Caco-2 (cell line): ENCODE results near the gene FAM107B. TPM values are rescaled to one million over a fixed set of nuclear protein-coding genes. Genes with fewer than 3 reads are reported as not detected.
A peak's percentile ranks its signal among the peaks of the same experiment; 100 is the strongest.

ENCODE experiments used
- BruUV-seq: library from RNA; stranded (reverse); fragments of 400-500 nt; replicated peaks from 2 replicates; lab custom pipeline; 2021; lab: Mats Ljungman, UMichigan
- CTCF ChIA-PET: fragments of 300-600 bp; sonication (Branson Sonifier 250); formaldehyde crosslinking; loops from one replicate; lab custom pipeline; 2022; ENCODE audit warnings: antibody characterized with exemption; lab: Charles Lee
- POLR2A ChIA-PET: fragments of 300-600 bp; sonication (Branson Sonifier 250); formaldehyde crosslinking; loops from one replicate; lab custom pipeline; 2022; ENCODE audit warnings: antibody characterized with exemption; lab: Charles Lee
- DNase-seq, 2 experiments: peaks; one replicate each; pipeline versions ENCODE4 v3.0.0 to v3.0.0-alpha.2; 2020 to 2022
- H3K27me3 ChIP-seq: replicated peaks from 2 replicates; pipeline ENCODE4 v1.6.0; 2011; ENCODE audit warnings: low read length; ENCODE audit not compliant: control insufficient read depth, insufficient read depth
- H3K36me3 ChIP-seq: 2 replicates; pipeline ENCODE4 v1.5.1; 2011; ENCODE audit warnings: low read length; ENCODE audit not compliant: control insufficient read depth, insufficient read depth
- H3K4me1 ChIP-seq: fragments of 250-450 bp; sonication (Bioruptor Pico); 2 replicates; pipeline ENCODE4 v1.5.1; 2020; ENCODE audit warnings: mild to moderate bottlenecking
- H3K4me3 ChIP-seq: 2 replicates; pipeline ENCODE4 v1.5.1; 2011; ENCODE audit warnings: low read depth, mild to moderate bottlenecking, control low read depth, low read length
- H3K9me3 ChIP-seq: fragments of 250-450 bp; sonication (Bioruptor Pico); 2 replicates; pipeline ENCODE4 v1.5.1; 2020; ENCODE audit warnings: mild to moderate bottlenecking, moderate library complexity
- H3K27ac Mint-ChIP-seq: one replicate; pipeline ENCODE4 v1.8.0; 2022; ENCODE audit warnings: mixed read lengths; ENCODE audit not compliant: unreplicated experiment
- H3K27me3 Mint-ChIP-seq: one replicate; pipeline ENCODE4 v1.8.0; 2022; ENCODE audit warnings: mixed read lengths; ENCODE audit not compliant: insufficient read depth, unreplicated experiment
- H3K36me3 Mint-ChIP-seq: one replicate; pipeline ENCODE4 v1.8.0; 2022; ENCODE audit warnings: mild to moderate bottlenecking, mixed read lengths; ENCODE audit not compliant: insufficient read depth, unreplicated experiment
- H3K4me1 Mint-ChIP-seq: one replicate; pipeline ENCODE4 v1.8.0; 2022; ENCODE audit warnings: low read depth, mixed read lengths; ENCODE audit not compliant: unreplicated experiment
- H3K4me3 Mint-ChIP-seq: one replicate; pipeline ENCODE4 v1.8.0; 2022; ENCODE audit warnings: mild to moderate bottlenecking, moderate library complexity, mixed read lengths; ENCODE audit not compliant: unreplicated experiment
- H3K9me3 Mint-ChIP-seq: one replicate; pipeline ENCODE4 v1.8.0; 2022; ENCODE audit warnings: mixed read lengths; ENCODE audit not compliant: unreplicated experiment
- CTCF ChIP-seq, 2 experiments: fragments of 200-600 bp in 1 of 2; IDR thresholded peaks; 1 replicate in 1 of 2; 2 replicates in 1 of 2; pipeline versions ENCODE4 v1.5.1 to v1.8.0; 2011 to 2022; ENCODE audit warnings: antibody characterized with exemption in 1 of 2, control low read depth in 1 of 2, inconsistent platforms in 1 of 2, low read depth in 1 of 2, low read length in 1 of 2, mild to moderate bottlenecking in 1 of 2, moderate library complexity in 1 of 2; ENCODE audit not compliant: insufficient read depth in 1 of 2, severe bottlenecking in 1 of 2, unreplicated experiment in 1 of 2
- intact Hi-C: fragments of 100-400 bp; cut with micrococcal nuclease; formaldehyde crosslinking; loops from one replicate; pipeline ENCODE4 v1.10.0; 2022; ENCODE audit not compliant: unreplicated experiment
- total RNA-seq: library from RNA; stranded (reverse); gene quantifications from 2 replicates; pipeline ENCODE4 v1.2.3, GENCODE V29; 2022

FAM107B gene
- total RNA-seq, 1 experiment from 2014 or later = 206 TPM

GRCh38 chr10:14550471-14550981 is 224.2 kb downstream of the FAM107B start:
- Histone ChIP-seq H3K9me3 (no peaks in the 10 kb centered on the region), H3K36me3 (peaks cover 3% of the 10 kb centered on the region; the same call in 1 of the 2 replicates), H3K27me3 (no peaks in the 10 kb centered on the region), H3K4me3 (no peak overlapping the region), H3K4me1 (peaks cover 91% of the 10 kb centered on the region)
- peak overlapping the region; percentile 93 for H3K27ac Mint-ChIP-seq
- DNase-seq = peak; percentile 86 to 88
- H3K36me3 Mint-ChIP-seq = peaks cover 75% of the 10 kb centered on the region
- peaks cover 75% of the 10 kb centered on the region for H3K4me1 Mint-ChIP-seq
- no peaks in the 10 kb centered on the region for H3K27me3 Mint-ChIP-seq
- POLR2A ChIA-PET = interaction anchor here (1.0 to 2.8 kb wide), 5 partner anchors 27 to 365 kb away, joined by 3 to 11 read pairs (median 7); partner anchors contain the start of genes CDNF, HSPA14, MSANTD7 and SUV39H2
- H3K9me3 Mint-ChIP-seq = no peaks in the 10 kb centered on the region
- no TSS peak for BruUV-seq
- intact Hi-C loops = loop anchor here (1.0 to 5.0 kb wide), 3 partner anchors 28 to 287 kb away; partner anchors contain the start of genes CDNF, HSPA14 and MSANTD7
- no peak for TF ChIP-seq CTCF (IDR thresholded peaks at IDR 0.05; ENCODE audit: insufficient read depth in 1 of 2, low read depth in 1 of 2, low read length in 1 of 2, severe bottlenecking in 1 of 2, unreplicated experiment in 1 of 2)
- CTCF ChIA-PET = interaction anchor here (1.2 to 1.5 kb wide), 4 partner anchors 9 to 188 kb away, joined by 3 to 5 read pairs (median 3); no protein-coding TSS in a partner anchor
- H3K4me3 Mint-ChIP-seq = peak overlapping the region; percentile 59

GRCh38 chr10:14549496-14549895 is 225.2 kb downstream of the FAM107B start:
- CTCF ChIA-PET = interaction anchor here (0.6 to 1.5 kb wide), 4 partner anchors 8 to 278 kb away, joined by 3 to 5 read pairs (median 3); no protein-coding TSS in a partner anchor
- no TSS peak for BruUV-seq

More at GRCh38 chr10:14549496-14549895, 225.2 kb downstream of the FAM107B start:
- Histone ChIP-seq H3K4me3 (no peak overlapping the region), H3K9me3 (no peaks in the 10 kb centered on the region), H3K27me3 (no peaks in the 10 kb centered on the region), H3K4me1 (peaks cover 91% of the 10 kb centered on the region), H3K36me3 (peaks cover 5% of the 10 kb centered on the region; the same call in 1 of the 2 replicates)
- peak overlapping the region; percentile 93 for H3K27ac Mint-ChIP-seq
- H3K36me3 Mint-ChIP-seq = peaks cover 75% of the 10 kb centered on the region
- no peaks in the 10 kb centered on the region for H3K27me3 Mint-ChIP-seq
- POLR2A ChIA-PET = interaction anchor here (0.6 to 2.8 kb wide), 5 partner anchors 28 to 329 kb away, joined by 3 to 11 read pairs (median 5); partner anchors contain the start of genes CDNF, HSPA14, MSANTD7 and SUV39H2
- intact Hi-C loops = loop anchor here (5.0 kb wide), 1 partner anchor 362 kb away; no protein-coding TSS in a partner anchor
- no peak for TF ChIP-seq CTCF (IDR thresholded peaks at IDR 0.05; ENCODE audit: insufficient read depth in 1 of 2, low read depth in 1 of 2, low read length in 1 of 2, severe bottlenecking in 1 of 2, unreplicated experiment in 1 of 2)
- no peaks in the 10 kb centered on the region for H3K9me3 Mint-ChIP-seq
- peak overlapping the region; percentile 59 for H3K4me3 Mint-ChIP-seq
- no peak for DNase-seq
- peaks cover 80% of the 10 kb centered on the region for H3K4me1 Mint-ChIP-seq
